ENCODE results near the gene SCIN.
"Not testable (repeated sequence)": the region's sequence is repeated elsewhere in the genome, so short reads cannot be mapped to it uniquely, and the experiment has no call there.

The SCIN gene

DNA sequence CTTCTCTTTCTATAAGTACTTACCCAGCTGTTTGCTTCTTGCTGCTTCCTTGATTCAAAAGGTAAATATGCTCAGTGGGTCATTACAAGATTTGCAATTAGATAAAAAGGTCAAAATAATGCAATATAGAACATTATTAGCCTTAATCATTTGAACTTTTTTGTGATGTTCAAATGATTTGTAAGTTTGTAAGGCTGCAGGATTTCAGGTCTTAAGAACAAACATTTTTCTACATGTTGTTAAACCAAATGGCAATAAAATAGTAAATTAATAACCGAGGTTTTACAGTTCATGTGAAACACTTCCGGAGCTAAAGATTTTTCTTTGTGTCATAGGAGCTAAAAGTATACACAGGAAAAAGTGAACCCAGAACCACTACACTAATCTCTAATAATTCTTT is 16.2 kb upstream of the SCIN start:
- no peak for DNase-seq (ENCODE audit: low read depth)
- H3K4me3 ChIP-seq (ENCODE audit: low read depth, low read length) = no peak overlapping the region
- TF ChIP-seq, protein P1, sequence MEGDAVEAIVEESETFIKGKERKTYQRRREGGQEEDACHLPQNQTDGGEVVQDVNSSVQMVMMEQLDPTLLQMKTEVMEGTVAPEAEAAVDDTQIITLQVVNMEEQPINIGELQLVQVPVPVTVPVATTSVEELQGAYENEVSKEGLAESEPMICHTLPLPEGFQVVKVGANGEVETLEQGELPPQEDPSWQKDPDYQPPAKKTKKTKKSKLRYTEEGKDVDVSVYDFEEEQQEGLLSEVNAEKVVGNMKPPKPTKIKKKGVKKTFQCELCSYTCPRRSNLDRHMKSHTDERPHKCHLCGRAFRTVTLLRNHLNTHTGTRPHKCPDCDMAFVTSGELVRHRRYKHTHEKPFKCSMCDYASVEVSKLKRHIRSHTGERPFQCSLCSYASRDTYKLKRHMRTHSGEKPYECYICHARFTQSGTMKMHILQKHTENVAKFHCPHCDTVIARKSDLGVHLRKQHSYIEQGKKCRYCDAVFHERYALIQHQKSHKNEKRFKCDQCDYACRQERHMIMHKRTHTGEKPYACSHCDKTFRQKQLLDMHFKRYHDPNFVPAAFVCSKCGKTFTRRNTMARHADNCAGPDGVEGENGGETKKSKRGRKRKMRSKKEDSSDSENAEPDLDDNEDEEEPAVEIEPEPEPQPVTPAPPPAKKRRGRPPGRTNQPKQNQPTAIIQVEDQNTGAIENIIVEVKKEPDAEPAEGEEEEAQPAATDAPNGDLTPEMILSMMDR (IDR thresholded peaks at IDR 0.05; ENCODE audit: low read depth, low read length, missing control alignments) = no peak

DNA sequence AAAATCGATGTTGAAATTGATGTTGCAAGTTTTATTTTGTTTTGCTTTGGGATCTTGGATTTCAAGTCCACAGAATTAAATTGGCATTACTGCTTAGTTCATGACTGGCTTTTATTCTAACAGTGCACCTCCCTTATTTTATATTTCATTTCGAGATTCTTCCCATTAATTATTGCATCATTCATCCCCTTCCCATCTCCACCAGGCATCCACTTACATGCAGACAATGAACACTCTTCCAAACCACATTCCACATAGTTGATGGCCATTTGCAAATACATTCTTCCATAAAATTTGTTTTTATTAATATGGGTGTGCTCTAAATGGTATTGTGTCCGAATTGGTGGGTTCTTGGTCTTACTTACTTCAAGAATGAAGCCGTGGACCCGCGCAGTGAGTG is 15.6 kb upstream of the SCIN start:
- no peak for DNase-seq (ENCODE audit: low read depth)
- no peak overlapping the region for H3K4me3 ChIP-seq (ENCODE audit: low read depth, low read length)
- TF ChIP-seq, protein P1 (IDR thresholded peaks at IDR 0.05; ENCODE audit: low read depth, low read length, missing control alignments) = no peak

DNA sequence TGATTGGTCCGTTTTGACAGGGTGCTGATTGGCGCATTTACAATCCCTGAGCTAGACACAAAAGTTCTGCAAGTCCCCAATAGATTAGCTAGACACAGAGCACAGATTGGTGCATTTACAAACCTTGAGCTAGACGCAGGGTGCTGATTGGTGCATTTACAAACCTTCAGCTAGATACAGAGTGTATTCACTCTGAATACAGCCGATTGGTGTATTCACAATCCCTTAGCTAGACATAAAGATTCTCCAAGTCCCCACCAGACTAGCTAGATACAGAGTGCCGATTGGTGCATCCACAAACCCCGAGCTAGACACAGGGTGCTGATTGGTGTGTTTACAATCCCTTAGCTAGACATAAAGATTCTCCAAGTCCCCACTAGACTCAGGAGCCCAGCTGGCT is 14.8 kb upstream of the SCIN start:
- DNase-seq (ENCODE audit: low read depth) = not testable (repeated sequence)
- H3K4me3 ChIP-seq (ENCODE audit: low read depth, low read length) = peak overlapping the region; percentile 57

DNA sequence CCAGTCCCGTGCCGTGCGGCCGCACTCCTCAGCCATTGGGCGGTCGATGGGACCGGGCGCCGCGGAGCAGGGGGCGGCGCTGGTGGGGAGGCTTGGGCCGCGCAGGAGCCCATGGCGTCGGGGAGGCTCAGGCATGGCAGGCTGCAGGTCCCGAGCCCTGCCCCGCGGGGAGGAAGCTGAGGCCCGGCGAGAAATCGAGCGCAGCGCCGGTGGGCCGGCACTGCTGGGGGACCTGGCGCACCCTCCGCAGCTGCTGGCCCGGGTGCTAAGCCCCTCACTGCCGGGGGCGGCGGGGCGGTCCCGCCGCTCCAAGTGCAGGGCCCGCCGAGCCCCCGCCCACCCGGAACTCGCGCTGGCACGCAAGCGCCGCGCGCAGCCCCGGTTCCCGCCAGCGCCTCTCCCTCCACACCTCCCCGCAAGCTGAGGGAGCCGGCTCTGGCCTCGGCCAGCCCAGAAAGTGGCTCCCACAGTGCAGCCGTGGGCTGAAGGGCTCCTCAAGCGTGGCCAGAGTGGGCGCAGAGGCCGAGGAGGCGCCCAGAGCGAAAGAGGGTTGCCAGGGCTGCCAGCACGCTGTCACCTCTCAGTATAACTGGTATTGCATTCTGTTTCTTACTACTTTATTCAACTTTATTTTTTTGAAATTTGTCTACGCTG is 14.3 kb upstream of the SCIN start:
- DNase-seq (ENCODE audit: low read depth) = not testable (repeated sequence)
- H3K4me3 ChIP-seq (ENCODE audit: low read depth, low read length) = peak overlapping the region; percentile 57

DNA sequence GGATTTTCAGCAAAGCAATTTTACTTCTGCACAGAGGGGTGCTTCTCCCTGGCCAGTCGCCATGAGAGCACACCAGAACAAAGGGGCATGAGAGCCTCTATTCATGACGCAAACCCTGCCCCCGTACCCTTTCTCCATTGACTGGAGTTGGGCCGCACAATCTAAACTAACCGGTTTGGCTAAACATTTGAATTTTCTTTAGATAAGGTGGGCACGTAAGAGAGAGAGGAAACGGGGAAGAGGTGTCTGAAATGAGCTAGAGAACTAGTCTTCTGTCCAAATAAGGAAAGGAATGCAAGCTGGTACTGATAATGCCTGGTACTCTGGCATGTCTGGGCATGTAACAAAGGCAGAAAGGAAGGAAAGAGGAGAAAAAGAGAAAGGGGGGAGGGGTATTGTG is 13.2 kb upstream of the SCIN start:
- TF ChIP-seq, protein P1 (IDR thresholded peaks at IDR 0.05; ENCODE audit: low read depth, low read length, missing control alignments) = no peak
- peak overlapping the region; percentile 2; the same call in 1 of the 2 replicates for H3K4me3 ChIP-seq (ENCODE audit: low read depth, low read length)
- no peak for DNase-seq (ENCODE audit: low read depth)

DNA sequence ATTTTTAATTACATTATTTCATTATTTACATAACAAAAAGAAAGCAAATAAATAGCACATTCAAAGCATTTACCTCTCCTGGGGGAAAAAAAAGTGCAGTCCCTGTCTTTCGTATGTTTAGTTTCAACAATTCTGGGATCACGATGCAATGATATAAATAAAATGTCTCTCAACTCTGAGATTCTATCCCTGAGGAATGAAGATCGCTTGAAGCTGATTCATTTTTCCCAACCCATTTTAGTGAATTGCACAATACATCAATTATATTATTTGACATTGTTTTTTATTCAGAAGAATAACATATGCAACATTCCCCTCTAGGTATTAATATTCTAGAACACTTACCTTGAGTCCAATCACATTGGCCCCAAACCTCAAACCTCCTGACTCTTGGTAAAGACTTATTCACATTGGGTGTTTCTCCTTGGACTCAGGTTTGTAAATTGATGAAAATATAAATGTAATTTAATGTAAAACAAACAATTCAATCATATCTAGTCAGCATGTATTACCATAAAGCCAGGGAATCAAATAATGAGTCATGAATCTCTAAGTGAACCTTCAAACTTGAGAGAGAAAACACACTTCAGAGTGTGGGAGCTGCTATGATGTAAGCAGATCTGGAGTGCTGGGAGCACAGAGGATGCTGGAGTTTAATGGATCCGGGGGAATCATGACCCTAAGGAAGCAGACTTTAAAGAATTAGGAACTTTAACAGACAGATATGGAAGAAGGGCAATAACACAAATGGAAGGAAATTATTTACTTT is 5.3 kb upstream of the SCIN start:
- H3K4me3 ChIP-seq (ENCODE audit: low read depth, low read length) = no peak overlapping the region
- TF ChIP-seq, protein P1 (IDR thresholded peaks at IDR 0.05; ENCODE audit: low read depth, low read length, missing control alignments) = no peak
- no peak for DNase-seq (ENCODE audit: low read depth)

DNA sequence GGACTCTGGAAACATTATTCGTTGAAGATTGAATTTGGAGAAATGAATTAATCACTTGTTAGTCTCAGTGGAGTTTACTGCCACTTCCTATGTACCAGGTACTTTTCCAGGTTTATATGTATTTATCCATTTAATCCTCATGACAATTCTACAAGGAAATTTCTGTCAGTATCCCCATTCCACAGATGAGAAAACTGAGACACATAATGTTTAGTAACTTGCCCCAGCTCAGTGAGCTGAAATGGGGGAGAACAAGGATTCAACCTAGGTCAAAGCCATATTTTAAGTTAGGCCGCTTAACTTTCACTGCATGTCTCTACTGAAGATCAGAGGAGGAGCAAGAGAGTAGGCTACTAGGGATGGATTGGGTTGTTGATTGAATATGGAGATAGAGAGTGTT is 4.6 kb upstream of the SCIN start:
- DNase-seq (ENCODE audit: low read depth) = no peak
- no peak overlapping the region for H3K4me3 ChIP-seq (ENCODE audit: low read depth, low read length)
- TF ChIP-seq, protein P1 (IDR thresholded peaks at IDR 0.05; ENCODE audit: low read depth, low read length, missing control alignments) = no peak

DNA sequence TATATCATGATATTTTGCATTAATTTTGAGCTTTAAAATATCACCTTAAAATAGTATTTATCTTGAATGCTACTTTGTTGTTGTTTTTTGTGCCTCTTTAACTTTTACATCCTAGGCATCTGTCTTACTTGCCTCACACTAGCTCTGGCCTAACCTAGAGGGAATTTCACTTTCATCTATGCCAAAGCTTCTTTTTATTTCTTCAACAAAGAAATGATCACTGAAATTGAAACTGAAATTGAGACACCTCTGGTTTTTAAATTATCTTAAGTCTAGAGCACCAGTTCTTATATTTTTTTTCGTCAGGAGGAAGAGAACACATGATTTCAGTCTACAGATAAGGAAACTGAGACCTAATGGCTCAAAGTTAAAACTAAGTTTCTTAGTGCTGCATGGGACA is 3.5 kb upstream of the SCIN start:
- DNase-seq (ENCODE audit: low read depth) = peak; percentile 53
- H3K4me3 ChIP-seq (ENCODE audit: low read depth, low read length) = no peak overlapping the region
- TF ChIP-seq, protein P1 (IDR thresholded peaks at IDR 0.05; ENCODE audit: low read depth, low read length, missing control alignments) = no peak
